HG02970 (cell line): ENCODE results near the gene LDLR.
"Not testable (repeated sequence)": the region's sequence is repeated elsewhere in the genome, so short reads cannot be mapped to it uniquely, and the experiment has no call there.

Experiments
- ATAC-seq: cut with Tn5 transposase; IDR thresholded peaks from one replicate; pipeline ENCODE4 v1.9.1; 2021; ENCODE audit warnings: mild to moderate bottlenecking, moderate library complexity, moderate number of reproducible peaks; ENCODE audit not compliant: unreplicated experiment, low FRiP score

Gene LDLR

GRCh38 chr19:11137542-11138384 is 48.5 kb downstream of the LDLR start:
- no peak for ATAC-seq

DNA sequence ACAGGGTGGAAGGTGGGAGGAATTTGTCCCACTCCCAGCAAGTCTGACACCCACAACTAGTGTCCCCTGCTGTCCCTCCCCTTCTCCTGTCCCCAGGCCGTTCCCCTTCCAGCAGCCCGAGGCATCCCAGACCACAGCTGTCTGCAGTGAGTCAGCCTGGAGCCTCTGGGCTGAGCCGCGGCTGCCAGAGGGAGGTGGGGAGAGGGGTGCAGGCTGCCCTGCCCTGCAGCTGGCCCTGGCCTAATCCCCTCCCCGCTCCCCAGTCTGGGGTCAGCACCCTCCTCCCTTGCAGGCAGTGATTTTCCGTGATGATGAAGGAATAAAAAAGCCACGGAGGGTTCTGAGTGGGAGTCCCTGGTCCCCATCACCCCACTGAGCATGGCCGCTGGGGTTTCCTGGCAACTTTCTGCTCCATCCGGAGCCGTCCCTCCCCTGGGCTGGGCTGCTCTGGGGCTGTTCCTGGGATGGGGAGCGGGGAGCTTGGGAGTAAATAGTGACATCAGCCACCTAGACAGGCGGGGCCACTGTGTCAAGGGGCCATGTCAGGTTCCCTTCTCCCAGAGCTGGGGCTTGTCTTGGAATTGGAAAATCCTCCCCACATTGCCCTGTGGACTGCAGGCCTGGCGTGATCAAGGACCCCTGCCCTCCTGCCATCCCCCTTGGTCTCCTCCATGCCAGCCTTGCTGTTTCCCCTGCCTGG is 49.5 kb downstream of the LDLR start:
- ATAC-seq: no peak

DNA sequence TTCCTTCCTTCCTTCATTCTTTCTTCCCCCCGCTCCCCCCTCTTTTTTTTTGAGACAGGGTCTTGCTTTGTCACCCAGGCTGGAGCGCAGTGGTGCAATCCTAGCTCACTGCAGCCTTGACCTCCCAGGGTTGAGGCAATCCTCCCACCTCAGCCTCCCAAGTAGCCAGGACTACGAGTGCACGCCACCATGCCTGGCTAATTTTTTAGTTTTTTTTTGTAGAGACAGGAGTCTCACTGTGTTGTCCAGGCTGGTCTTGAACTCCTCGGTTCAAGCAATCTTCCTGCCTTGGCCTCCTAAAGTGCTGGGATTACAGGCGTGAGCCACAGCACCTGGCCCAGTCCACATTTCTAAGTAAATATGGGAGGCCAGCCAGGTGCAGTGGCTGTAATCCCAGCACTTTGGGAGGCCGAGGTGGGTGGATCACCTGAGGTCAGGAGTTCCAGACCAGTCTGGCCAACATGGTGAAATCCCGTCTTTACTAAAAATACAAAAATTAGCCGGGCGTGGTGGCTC is 50.8 kb downstream of the LDLR start:
- not testable (repeated sequence) for ATAC-seq

GRCh38 chr19:11140896-11141295 is 51.6 kb downstream of the LDLR start:
- ATAC-seq: no peak

DNA sequence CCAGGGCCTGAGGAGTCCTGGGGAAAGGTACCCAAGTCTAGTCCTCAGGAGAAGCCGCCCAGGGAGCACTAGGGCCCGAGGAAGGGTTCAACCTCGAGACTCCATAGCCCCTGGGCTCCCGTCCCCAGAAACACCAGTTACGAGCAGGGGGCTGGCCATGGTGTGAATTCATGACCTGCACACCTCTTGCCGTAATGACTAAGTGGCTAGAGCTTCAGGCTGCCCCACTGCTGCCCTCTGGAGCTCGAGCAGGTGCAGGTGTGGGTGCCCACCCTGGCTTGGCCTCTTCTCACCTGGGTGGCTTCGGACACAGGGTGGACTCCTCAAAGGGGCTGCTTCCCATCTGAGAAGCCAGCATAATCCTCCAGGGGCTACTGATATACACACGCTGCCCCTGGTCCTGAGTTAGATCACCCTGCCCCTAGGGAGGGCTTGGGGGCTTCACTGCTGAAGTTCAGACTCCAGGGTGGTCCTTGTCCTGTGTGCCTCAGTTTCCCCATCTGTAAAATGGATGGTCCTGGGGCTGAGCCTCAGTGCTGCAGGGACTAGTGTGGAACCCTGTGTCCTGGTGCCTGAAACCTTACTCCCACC is 52.8 kb downstream of the LDLR start:
- ATAC-seq: no peak

DNA sequence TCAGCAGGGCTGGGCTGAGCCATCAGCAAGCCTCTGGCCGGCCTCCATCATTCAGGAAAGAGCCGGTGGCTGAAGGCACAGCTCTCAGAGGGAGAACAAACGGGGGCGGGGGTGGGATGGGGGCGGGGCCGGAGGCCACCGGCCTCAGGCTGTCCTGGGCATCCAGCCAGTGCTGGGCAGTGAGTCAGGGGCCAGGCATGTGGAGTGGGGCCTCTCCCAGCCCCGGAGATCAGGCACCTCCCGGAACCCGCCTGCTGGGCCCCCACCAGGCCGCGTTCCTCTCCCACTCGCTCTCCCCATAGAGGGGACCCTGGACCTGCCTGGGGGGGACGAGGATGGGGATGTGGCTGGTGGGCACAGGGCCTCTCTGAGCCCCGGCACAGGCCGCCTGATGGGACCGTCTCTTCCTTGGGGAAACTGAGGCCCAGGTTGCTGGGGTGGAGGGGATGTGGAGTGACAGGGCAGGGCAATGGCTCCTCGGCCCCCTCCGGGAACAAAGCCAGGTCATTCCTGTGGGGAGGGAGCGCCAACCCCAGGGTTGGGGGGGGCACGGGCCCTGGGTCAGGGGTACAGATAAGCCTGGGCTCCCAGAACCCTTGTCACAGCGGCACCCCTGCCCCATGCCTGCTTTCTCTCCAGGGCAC is 53.4 kb downstream of the LDLR start:
- no peak for ATAC-seq

DNA sequence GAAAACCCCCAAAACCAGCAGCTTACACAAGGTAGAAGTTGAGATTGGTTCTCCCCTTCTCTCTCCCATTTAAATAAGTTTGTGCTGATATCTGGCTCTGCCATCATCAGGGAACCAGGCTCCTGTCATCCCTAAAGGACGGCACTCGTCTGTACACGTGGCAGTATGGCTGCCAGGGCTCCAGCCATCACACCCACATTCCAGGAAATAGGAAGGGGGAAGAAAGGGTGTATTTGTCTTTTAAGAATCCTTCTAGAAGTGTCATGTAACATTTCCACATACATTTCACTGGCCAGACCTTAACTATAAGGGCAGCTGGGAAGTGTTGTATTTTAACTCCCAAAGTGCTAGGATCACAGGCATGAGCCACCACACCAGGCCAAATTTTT is 56.3 kb downstream of the LDLR start:
- no peak for ATAC-seq

- ATAC-seq: no peak
Measured at GRCh38 chr19:11148001-11148400, 58.7 kb downstream of the LDLR start.

DNA sequence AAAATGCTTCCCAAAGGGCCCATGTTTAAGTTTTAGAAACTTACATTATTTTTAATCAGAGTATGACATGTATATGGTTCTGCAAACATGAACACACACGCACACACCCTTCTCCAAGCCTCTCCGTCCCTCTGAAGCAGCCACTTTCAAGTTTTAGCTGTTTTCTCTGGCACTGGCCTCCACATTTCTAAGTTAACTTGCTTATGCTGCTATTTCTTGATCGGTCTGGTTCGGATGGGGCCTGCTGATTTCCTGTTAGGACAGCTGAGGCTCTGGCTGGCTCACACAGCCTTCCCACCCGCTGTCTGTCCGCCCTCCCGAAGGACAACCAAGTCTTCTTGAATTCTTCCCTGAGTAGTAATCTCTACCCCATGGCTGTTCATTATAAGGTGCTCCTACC is 61.9 kb downstream of the LDLR start:
- ATAC-seq: no peak

DNA sequence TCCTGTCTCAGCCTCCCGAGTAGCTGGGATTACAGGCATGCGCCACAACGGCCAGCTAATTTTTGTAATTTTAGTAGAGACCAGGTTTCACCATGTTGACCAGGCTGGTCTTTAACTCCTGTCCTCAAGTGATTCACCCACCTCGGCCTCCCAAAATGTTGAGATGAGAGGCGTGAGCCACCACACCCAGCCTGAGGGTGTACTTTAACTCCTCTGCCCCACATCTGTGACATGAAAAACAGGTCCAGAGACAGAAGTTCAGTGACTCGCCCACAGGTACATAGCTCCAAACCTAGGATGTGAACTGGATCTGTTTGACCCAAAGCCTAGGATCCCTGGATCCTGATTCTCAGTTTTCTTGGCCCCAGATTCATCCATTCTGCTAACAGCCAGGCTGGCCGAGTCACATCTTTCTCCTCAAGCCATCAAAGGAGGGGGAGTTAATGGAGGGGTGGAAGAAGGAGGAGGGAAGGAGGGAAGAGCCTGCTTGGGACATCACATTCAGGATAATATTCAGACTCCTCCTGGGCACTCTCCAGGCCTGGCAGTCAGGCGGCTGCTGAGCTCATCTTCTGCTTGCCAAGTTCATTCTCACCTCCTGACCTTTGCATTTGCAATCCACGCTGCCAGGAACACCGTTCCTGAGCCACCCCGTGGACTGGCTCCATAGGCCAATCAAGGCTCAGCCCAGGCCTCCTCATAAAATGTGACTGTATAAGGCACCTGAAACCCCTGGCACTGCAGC is 63.2 kb downstream of the LDLR start:
- no peak for ATAC-seq

- no peak for ATAC-seq
Measured at GRCh38 chr19:11154683-11155047, 65.4 kb downstream of the LDLR start.

DNA sequence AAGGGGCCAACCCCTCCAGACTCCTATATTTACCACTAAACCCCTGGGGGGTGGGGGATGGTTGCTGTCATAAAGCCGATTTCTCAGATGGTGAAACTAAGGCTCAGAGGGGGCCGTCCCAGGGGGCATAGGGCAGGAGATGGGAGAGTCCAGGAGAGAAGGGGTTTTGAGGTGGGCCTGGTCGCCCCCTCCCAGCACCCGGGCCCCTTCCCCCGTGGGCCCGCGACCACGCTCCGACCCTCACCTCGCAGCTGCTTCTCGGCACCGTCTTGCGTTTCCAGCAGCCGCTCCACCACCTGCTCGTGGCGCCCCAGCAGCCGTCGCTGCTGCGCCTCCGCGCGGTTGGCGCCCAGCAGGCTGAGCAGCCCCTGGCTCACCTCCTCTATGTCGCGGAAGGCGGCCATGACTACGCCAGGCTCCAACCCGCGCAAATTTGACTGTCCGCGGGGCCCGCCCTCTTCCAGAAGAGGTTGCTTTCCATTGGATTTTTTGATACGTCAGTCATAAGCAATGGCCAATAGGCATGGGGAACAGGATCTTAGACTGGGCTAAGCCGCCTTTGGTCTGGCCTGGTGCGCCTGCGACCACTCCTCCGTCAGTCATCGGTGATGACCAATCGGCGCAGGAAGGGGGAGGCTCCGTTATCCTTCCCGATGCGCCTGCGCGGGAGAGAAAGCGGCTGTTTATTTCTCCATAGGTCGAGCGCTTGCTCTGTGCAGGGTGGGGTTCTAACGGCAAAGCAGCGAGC is 66.3 kb downstream of the LDLR start, which contains the start of gene SPC24:
TSS of gene SPC24 (minus strand) at position 410 of the 748 bp plus-strand sequence. CDS start at position 404, 6 bp downstream.
- ATAC-seq: peak; percentile 97

DNA sequence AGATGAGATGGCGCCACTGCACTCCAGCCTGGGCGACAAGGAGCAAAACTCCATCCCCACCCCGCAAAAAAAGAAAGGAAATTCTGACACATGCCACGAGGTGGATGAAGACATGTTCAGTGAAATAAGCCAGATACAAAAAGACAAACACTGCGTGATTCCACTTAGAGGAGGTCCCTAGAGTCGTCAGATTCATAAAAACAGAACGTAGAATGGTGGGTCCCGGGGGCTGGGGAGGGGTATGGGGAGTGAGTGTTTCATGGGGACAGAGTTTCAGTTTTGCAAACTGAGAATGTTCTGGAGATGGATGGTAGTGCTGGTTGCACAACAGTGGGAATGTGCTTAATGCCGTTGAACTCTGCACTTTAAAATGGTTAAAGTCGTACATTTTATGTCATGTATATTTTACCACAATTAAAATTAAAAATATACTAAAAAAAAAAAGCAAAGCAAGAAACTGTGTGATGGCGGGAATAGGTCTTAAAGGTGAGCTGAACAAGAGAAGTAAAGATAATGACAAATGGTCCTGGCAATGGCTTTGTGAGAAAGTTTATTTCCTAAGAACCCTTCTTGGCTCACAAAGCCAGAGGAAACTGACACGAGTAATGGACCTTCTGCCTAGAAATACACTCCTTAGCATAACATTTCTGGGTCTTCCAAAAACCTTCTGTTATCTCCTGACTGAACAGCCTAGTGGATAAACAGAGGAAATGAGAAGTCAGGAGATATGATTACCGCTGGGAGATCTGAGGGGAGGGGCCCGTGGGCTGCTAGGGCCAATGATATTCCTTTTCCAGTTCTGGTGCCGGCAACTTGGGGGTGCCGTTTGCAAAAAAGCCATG is 70.6 kb downstream of the LDLR start:
- ATAC-seq: no peak

DNA sequence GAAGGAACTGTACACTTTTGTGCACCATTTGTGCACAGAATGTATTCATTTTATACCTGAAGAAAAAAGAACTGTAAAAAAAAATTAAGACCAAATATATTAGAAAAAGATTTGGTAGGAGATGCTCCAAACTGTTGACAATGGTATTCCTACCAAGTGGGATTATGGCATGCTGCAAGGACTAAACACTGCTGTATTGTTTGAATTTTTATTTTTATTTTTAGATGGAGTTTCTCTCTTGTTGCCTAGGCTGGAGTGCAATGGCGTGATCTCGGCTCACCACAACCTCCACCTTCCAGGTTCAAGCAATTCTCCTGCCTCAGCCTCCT is 71.1 kb downstream of the LDLR start:
- not testable (repeated sequence) for ATAC-seq

DNA sequence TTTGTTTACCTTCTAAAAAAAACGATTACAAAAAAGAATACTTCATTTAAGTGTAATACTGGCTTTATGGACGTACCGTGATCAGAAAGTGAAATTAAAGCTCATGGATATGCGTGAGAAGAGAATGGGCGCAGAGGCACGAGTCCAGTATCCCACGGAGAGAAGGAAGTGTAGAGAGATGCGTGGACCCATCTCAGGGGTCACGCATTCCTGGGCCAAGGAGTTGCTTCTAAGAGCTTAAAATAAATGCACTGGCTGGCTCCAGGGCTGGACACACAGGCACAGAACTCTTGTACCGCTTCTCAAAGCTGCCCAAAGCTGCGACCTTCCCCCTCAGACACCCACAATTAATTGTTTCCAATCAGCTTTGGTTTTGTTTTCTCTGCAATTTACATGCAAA is 75.0 kb downstream of the LDLR start:
- no peak for ATAC-seq

GRCh38 chr19:11164879-11165406 is 75.7 kb downstream of the LDLR start:
- ATAC-seq: no peak

GRCh38 chr19:11165486-11166030 is 76.3 kb downstream of the LDLR start:
- ATAC-seq: no peak
